GM19455 (cell line): ENCODE results near the gene UCP3.

Source experiments
- ATAC-seq: cut with Tn5 transposase; IDR thresholded peaks from one replicate; pipeline ENCODE4 v1.9.1; 2021; ENCODE audit not compliant: unreplicated experiment

UCP3 gene

DNA sequence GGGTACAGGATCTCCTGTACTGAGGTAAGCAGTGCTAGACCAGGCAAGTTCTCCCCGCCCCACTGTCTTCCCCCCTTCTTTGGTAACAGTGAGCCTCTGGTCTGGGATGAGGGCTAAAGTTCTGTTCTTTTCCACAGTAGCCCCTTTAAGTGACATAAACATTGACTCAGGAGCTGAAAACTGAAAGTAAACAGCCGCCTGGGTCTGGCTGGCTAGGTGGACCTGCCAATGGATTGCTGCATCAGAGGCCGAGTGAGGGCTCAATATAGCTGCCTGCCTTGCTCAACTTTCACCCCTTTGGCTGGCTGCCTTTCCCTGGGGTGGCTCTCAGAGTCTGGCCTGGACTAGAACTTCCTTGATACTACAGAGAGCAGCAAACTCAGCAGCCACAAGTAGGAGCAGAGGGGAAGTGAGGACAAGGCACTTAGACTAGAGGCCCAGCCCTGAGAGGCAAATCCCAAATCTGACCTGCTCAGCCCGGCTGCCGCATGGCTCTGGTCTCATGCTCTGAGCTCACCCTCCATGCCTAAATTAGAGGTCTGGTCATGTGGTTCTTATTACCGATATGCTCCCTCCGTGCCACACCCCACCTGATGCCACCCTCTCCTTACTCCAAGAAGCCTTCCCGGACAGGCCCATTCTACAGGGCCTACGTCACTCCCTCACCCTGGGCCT is 9.6 kb upstream of the UCP3 start:
- ATAC-seq = no peak

- no peak for ATAC-seq
Observed at GRCh38 chr11:74017631-74018030, 8.7 kb upstream of the UCP3 start.

GRCh38 chr11:74015919-74016684 is 7.2 kb upstream of the UCP3 start:
- no peak for ATAC-seq

DNA sequence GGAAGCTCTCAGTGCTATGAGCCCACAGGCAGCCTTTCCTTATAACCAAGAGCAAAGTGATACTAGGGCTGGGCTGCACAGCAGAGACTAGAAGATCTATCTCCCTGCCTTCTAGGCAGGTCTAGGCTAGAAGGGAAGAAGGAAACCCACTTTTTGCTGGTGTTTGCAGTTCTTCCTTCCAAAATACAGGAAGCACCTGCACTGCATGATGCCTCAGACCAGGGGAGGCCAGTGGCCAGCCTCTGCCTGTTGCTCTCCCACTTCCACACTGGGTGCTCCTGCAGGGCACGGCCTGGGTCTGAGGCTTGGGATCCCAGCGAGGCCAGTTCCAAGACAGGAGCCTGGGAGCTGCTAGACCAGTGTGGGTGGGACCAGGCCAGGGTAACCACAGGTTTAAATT is 6.0 kb upstream of the UCP3 start:
- no peak for ATAC-seq

DNA sequence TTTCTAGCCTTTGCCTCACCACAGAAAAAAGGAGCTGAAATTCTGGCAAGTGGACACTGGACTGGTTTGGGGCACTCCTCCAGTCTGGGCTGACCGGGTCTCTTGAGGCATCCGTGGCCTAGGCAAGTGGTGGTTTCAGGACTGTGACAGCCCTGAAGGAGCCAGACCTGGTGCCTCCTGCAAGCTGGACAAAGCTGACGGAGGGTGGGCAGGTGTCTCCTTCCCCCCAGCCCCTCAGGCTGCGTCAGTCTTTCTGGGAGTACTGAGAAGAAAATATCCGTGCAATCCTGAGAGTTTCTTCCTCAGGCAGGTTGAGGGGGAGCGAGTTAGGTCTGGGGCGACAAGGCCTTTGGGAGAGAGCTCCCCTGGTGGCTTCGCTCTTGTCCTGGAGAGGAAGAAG is 4.3 kb upstream of the UCP3 start:
- no peak for ATAC-seq

DNA sequence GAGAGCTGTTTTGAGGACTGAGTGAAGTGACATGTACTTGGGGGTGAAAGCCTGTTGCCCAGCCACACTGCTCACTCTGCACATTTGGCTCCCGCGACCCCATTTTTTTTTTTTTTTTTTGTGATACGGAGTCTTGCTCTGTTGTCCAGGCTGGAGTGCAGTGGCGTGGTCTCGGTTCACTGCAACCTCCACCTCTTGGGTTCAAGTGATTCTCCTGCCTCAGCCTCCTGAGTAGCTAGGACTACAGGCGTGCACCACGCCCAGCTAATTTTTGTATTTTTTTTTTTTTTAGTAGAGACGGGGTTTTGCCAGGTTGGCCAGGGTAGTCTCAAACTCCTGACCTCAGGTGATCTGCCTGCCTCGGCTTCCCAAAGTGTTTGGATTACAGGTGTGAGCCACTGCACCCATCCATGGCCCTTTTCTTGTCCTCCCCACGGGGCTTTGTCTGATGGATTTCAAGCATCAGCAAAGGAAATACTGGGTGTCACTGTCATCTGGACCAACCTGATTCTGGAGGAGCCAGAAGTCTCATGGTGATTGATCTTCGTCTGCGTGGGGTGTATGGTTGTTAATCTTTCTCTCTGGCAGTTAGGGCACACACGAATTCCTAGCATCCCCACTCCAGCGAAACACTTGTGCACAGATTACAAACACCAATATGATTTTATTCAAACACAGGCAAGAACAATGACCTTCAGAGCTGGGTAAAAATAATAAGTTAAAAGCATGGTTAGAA is 3.4 kb upstream of the UCP3 start:
- ATAC-seq = no peak

DNA sequence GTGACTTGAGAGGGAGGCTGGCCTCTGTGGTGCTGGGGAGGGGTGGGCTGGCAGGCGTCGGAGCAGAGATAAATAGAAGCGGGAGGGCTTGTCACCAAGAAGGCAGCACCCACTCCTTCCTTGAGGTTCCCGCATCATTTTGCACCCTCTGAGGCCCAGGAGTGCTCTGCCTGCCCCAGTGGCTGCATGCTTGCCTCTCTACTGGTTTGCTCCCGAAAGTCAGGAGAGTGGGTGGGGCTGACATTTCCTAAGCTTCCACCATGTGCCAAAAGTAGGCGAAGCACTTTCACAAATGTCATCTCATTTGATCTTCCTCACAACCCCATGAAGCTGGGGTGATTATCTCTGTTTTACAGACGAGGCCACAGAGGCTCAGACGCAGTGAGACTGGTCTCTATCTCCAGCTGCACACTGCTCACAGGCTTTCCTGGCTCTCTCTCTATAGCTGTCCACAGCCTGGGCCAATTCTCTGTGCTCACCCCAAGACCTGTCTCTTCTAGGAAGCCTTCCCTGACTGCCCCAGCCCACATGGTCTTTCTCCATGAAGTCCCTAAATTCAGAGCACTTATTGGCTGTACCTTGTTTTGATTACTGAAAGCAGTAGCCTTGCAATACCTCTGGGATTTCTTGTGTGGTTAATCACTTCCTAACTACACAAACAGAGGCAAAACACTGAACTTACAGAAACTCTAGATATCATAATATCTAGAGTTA is 2.6 kb upstream of the UCP3 start:
- ATAC-seq = peak; percentile 82

GRCh38 chr11:74010306-74011300 is 1.7 kb upstream of the UCP3 start:
- no peak for ATAC-seq

- ATAC-seq = no peak
Observed at GRCh38 chr11:74009675-74010305, 905 bp upstream of the UCP3 start.

GRCh38 chr11:74009230-74009547 is 304 bp upstream of the UCP3 start:
- ATAC-seq = no peak

DNA sequence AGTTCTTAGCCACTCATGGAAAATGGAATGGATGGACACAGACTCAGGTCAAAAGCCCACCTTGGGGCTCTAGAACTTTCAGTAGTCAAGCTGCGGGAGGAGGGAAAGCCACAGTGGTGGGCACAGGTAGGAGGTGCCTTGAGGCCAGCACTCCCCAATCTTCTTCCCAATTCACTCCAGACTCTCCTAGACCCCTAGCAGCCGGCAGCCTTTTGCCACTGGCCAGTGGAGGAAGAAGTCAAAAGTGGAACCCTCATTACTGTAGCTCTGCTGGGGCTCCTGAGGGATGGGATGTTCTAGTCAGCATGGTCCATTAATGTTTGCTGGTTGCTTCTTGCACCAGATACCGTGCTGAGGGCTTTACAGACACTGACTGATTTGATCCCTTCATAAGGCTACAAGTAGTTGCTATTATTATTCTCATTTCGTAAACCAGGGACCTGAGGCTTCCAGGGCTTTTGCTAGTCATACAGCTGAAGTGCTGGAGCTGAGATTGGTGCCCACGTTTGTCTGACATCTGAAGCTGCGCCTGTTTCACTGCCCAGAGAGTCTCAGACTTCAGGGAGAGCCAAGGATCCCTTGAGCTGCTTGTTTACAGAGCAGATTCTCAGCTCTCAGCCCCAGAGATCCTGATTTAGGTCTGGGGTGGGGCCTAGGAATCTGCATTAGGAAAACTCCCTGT is 1.1 kb downstream of the UCP3 start:
- ATAC-seq = no peak

DNA sequence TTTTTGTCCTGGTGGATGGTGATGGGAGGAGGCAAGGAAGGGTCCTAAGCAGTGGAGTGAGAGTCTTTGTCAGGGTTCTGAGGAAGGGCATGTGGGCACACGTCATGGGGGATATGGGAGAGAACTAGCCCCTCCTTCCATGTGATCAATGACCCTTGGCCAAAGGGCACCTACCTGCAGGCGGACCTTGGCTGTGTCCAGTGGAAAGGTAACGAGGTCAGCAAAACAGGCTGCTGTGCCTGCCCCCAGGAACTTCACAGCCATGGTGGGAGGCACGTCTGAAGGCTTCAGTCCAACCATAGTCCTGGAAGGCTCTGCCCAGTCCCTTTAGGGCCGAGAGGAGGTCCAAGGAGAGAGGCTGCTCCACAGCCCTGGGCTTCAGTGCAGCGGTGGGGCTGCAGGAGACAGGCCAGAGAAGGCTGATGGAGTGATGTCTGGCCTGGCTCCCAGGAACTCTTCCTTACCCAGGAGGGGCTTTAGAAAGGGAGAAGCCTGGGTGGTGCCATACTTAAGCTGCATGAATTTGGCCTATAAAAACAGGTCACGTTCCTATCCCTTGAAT is 2.1 kb downstream of the UCP3 start:
- no peak for ATAC-seq

DNA sequence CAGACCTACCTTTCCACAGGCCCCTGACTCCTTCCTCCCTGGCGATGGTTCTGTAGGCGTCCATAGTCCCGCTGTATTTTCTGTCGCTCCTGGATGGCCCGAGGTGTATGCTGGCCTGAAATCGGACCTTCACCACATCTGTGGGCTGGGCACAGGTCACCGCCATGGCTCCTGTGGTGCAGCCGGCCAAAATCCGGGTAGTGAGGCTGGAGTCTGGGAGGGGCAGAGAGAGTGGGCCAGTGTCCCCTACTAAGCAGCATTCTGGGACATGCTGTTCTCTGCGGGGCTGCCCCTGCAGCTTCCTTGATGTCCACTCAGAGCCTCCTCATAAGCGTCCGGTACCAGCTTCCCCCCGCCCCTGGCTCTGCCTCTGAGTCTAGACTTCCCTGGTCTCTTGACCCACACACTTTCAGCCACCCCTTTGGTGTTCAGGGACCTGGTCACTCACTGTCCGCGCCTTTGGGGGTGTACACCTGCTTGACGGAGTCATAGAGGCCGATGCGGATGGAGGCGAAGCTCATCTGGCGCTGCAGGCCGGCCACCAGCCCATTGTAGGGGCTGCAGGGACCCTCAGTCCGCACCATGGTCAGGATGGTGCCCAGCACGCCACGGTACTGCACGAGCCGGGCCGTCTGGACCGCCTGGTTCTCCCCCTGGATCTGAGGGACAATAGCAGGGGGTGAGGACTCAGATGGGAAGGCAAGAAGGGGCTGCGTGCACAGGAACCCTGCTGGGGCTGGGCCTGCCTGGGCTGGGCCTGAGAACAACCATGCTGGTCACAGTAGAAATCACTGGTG is 3.0 kb downstream of the UCP3 start:
- ATAC-seq = no peak

DNA sequence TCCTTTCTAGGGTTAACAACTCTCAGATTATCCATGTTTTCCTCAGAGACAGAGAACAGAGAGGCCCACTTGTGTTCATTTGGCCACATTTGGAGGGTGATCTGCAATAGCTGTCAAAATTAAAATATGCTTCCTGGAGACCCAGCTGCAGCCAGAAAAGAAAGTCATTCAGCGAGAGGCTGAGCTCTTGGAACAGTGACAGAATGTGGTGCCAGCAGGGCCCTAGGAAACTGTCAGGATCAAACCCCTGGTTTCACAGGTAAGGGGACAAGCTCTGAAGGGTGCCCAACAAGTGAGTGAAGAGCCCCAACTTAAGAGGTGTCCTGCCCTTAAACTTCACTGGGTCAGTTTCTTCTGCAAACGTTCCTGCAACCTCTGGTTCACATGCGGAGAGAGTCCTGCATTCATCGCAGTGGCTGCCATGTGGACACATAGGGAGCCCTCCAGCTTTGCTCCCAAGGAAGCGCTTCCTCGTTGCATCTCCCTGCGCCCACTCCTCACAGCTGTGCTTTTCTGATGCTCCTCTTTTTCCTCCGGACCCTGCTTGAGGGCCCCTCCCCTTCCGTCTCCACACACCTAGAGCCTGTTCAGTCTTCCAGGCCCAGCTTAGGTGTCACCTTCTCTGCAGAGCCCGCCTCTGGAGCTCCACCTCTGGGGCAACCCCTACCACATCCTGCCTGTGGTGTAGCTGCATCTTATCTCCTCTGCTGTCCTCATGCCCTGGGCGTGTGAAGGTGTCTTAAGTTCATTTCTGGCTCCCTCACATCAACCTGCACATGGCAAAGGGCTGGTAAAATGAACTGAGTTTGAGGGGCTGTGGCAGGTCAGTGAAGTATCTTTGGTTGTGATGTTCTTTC is 3.9 kb downstream of the UCP3 start:
- ATAC-seq = no peak

DNA sequence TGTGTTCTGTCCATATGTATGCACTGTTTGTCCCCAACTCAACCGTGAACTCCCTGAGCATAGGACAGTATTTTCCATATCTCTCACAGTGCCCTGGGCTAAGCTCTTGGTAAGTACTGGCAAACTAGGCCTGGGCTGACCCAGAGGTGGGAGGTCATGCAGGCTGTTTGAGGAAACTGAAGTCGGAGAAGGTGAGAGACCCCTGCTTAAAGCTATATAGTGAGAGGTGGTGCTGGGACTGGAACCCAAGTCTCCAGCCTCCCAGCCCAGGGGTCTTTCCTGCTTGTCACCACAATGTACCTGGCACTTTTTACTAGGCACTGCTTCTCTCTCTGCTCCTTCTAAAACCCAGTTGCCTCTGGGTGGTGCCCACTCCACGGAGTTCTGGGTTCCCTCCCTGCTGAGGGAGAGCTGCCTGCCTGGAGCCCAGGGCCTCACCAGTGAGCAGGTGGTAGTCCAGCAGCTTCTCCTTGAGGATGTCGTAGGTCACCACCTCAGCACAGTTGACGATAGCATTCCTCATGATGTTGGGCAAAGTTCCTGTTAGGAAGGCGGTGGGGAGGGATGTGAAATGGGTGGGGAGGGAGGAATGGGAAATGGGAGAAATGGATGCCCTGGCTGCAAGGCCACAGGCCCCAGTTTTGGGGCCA is 4.7 kb downstream of the UCP3 start:
- no peak for ATAC-seq

DNA sequence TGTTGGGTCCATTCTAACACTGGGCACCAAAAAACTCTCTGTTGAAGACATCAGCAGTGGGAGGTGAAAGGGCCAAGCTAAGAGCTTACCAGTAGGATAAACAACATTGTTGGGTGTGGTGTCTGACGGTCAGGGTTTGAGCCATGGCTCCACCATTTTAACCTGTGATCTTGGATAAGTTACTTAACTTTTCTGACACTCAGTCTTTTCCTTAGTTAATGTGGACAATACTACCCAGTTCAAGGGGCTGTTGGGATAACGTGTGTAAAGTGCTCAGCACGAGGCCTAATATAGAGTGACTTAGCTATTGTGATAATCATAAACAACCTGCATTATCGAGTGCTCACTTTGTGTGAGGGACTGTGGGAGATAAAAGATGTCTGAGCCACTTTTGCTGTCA is 6.1 kb downstream of the UCP3 start:
- no peak for ATAC-seq

DNA sequence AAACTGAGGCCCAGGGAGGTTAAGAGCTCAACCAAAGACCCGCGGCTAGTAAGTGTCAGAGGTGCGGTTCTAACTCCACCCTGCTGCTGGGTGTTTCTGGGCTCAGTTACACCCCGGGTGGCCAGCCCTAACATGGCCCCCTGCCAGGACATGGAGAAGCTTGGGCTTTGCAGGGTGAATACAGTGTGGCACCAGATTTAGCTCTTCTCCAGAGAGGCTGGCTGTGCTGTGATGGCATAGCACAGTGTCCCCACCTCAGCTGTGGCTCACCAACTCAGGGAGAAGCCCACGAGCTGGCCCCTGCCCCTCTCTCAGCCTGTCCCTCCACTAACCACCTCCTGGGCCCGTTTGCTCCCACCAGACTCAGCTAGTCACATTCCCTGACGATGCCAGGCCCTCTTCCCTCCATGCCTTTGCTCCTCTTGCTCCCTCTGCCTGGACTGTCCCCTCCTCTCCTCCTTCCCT is 7.0 kb downstream of the UCP3 start:
- ATAC-seq = no peak
